Epithelial cell of prostate (primary cell): ENCODE results near the gene CROCC2.

Experiments used
- DNase-seq: peaks from one replicate; pipeline ENCODE4 v3.0.0-alpha.2; 2011; ENCODE audit warnings: low read depth, low spot score
- H3K27ac ChIP-seq: fragments of 450-650 bp; 2 replicates; pipeline ENCODE4 v1.5.1; 2017; ENCODE audit warnings: mild to moderate bottlenecking

The CROCC2 gene

DNA sequence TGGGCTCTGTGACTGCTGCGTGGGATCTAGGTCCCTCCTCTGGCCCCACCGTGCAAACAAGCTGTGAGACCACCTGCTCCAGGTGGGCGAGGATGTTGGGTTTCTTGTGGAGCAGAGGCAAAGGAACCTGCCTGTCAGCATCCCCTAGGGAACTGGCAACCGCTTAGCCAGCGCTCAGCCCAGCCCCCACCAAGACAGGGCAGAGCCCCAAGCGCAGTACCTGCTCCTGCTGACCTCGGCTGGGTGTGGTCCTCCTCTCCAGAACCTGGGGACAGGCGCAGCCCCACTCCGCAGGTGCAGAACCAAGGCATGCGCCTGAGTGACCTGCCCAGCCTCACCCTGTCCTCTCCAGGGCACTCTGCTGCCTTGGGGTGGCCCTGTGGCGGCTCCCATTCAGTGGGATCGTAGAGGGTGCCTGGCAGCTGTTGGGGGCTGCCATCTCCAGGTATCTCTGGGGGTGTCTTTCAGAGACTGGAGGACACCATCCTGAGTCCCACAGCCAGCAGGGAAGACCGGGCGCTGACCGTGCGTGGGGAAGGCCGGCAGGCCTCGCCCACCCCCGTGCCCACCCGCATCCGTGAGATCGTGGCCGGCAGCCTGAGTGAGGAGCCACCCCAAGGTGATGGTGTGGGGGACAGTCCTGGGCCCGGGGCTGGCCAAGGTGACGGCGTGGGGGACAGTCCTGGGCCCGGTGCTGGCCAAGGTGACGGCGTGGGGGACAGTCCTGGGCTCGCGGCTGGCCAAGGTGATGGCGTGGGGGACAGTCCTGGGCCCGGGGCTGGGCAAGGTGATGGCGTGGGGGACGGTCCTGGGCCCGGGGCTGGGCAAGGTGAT is 12.3 kb downstream of the CROCC2 start:
- no peak for DNase-seq
- no peak overlapping the region for H3K27ac ChIP-seq

DNA sequence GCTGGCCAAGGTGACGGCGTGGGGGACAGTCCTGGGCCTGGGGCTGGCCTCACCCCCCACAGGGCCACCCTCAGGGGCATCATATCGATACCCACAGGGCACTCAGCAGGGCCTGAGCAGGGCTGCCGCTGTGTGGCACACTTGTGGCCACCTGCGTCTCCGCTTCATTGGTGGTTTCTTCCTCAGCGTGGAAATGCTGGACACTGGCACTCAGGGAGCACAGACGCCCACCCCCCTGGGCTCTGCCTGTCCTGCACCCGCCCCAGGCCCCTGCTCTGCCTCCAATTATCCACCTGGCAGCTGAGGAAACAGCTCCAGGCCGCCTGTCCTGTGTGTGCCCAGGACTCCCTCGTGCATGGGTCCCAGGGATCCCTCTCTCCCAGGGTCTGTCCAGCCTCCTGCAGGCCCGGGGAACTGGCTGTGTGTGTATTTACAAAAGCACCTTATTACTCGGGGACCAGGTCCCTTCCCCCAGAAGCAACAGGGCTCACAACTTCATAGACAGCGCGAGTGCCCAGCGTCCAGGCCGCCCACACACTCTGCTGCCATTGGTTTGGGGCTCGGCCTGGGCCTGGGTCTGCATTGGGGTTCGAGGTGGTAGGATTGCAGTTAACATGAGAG is 13.1 kb downstream of the CROCC2 start:
- DNase-seq, result no peak
- no peak overlapping the region for H3K27ac ChIP-seq

DNA sequence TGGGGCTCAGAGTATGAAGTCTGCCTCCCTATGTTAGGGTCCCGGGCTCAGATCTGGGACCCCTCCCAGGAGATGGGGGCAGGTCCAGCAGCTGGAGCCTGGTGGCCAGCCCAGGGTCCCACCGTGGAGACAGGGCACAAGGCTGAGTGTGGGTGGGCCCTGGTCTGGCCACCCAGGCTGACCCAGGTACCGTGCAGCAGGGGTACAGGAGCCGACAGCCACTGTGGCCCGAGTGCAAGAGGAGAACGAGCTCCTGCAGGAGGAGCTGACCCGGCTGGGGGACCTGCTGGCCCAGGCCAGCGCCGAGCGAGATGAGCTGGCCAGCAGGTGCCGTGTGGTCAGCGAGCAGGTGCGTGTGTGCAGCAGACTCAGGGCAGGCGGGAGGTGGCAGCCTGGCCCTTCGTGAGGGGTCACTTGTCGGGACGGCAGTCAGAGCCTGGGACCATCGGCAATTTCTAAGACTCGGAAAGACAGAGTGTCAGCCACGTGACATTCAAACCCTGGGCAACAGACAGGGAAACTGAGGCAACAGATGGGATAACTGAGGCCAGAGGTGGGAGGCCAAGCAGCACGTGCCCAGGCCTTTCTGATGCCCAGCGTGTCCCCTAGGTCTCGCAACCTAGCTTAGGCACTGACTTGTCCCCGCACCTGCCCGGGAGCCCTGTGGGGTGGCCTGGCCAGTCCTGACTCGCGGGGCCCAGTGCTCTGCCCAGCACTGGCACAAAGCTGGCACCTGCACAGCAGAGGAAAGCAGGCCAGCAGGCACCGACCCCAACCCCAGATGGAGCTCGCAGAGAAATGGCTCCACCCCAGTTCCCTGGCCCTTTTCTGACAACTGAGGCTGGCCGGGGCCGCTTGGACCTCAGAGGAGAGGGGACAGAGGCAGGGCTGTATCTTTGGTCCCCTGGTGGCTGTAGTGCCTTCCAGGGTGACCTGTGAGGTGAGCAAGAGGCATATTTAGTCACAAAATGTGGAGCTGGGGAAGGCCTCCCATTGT is 13.9 kb downstream of the CROCC2 start:
- H3K27ac ChIP-seq, result no peak overlapping the region
- no peak for DNase-seq

DNA sequence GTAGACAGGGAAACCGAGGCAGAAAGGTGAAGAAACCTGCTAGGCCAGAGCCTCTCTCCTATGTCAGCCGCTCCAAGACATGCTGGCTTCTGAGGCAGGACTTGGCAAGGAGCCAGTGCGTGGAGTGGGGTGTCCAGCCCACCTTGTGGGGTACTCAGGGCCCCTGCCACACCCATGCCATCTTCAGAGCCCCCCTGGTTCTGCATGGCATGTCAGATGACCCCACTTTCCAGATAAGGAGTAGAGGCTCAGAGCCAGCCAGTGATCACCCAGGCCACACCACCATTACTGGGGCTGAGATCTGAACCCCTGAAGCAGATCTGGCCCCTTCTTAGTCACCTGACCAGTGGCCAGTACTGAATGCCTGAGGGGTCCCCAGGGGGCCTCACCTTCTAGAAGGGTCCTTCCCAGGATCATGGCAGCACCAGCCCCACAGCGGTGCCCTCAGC is 14.7 kb downstream of the CROCC2 start:
- no peak for DNase-seq
- H3K27ac ChIP-seq, result no peak overlapping the region

DNA sequence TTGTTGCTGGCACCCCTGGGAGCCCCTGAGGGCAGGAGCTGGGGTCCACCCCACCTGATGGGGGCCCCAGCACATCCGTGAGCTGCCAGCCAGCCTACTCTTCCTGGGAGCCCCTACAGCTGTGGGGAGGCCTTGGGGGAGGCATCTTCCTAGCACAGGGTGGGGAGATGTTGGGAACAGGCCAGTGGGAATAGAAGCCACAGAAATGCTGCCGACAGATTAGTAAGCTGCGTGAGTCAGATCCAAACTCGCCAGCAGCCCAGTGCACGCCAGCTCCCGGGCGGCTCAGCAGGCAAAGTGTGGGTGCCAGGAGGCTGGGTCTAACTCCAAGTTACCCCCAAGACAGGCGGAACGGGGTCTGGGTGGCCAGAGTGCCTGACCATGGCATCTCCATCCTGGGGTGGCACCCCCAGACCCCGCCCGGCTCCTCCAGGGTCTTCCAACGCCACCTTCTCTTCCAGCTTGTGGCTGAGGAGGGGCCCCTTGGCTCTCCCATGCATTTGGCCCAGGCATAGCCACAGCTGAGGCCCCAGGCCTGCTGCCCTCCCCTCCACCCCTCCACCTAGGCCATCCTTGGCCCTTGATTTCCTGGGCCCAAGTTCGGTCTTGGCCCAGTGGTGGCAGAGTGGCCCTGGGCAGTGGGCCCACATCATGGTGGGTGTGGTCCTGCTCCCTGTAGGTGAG is 15.3 kb downstream of the CROCC2 start:
- DNase-seq, result peak; percentile 36
- no peak overlapping the region for H3K27ac ChIP-seq

DNA sequence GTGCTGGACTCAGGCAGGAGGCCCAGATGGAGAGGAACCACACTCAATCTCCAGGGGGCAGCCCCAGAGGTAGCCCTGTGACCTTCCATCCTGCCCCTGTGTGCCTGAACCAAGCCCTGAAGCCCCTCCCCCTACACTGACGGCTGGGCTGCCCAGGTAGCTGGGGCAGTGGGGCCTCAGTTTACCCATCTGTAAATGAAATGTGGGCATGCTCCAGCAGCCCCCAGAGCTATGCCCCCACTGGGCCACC is 15.8 kb downstream of the CROCC2 start:
- no peak for DNase-seq
- no peak overlapping the region for H3K27ac ChIP-seq

DNA sequence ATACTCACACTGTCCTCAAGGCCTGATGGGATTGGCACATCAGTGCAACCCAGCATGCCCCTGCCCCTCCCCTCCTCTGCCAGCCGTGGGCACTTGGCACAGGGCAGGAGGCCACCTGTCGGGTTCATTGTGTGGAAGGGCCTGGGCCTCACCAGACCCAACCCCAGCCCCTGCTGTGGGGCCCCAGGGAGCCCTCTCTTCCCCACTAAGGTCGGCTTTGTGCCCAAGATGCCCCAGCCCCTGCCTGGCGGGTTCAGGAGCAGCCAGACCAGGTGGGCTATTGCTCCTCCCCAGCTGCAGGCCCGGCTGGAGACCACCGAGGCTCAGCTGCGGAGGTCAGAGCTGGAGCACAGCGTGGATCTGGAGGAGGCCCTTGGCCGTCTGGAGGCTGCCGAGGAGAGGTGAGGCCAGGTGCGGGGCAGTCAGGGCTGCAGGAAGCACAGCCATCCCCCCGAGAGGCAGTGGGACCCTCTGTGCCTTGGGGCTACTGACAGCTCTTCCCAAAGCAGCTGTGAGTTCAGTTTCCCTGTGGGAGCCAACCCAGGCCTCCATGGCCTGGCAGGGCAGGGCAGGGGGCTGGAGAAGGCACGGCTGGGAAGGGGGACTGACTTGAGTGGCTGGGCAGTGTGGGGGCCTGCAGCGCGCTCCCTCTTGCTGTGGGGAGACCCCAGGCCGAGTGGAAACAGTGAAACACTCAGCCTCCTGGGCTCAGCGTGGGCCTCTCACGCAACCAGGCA is 16.3 kb downstream of the CROCC2 start:
- DNase-seq, result no peak
- H3K27ac ChIP-seq, result no peak overlapping the region

DNA sequence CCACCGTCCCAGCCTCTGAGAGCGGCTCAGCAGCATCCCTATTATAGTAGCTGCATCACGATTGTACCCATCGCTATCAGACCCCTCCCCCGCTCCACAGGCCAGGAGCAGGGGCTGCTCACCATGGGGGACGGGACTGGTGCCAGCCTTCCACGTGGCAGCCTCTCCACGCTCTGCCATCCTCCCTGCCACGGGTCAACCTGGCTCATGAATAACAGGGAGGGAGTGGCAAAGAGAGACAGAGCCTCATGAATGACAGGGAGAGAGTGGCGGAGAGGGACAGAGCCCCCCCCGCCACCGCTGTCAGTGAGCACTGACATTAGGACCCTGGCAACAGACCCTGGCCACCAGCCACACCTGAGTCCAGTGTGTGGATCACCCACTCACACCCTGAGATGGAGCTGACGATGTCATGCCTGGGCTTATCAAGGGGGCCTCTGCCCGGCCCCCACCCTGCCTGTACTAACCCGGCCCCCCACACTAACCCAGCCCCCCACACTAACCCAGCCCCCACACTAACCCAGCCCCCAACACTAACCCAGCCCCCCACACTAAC is 16.9 kb downstream of the CROCC2 start:
- H3K27ac ChIP-seq, result no peak overlapping the region
- no peak for DNase-seq

DNA sequence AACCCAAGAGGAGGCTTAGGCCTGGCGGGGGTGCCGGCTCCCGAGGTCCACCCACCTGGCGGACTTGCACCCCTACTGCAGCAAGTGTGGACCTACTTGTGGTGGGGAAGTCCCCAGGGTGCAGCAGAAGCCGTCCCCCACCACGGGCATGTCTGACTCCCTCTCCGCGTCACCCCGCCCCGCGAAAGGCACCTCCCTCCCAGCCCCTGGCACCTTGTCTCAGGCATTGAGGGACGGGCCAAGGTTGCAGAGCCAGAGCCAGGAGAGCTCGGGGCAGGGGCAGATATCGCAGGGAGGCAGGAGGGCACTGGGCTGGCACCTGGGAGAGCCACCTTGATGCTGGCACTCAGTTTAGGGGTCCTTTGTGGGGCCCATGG is 19.0 kb downstream of the CROCC2 start:
- H3K27ac ChIP-seq, result no peak overlapping the region
- DNase-seq, result no peak

DNA sequence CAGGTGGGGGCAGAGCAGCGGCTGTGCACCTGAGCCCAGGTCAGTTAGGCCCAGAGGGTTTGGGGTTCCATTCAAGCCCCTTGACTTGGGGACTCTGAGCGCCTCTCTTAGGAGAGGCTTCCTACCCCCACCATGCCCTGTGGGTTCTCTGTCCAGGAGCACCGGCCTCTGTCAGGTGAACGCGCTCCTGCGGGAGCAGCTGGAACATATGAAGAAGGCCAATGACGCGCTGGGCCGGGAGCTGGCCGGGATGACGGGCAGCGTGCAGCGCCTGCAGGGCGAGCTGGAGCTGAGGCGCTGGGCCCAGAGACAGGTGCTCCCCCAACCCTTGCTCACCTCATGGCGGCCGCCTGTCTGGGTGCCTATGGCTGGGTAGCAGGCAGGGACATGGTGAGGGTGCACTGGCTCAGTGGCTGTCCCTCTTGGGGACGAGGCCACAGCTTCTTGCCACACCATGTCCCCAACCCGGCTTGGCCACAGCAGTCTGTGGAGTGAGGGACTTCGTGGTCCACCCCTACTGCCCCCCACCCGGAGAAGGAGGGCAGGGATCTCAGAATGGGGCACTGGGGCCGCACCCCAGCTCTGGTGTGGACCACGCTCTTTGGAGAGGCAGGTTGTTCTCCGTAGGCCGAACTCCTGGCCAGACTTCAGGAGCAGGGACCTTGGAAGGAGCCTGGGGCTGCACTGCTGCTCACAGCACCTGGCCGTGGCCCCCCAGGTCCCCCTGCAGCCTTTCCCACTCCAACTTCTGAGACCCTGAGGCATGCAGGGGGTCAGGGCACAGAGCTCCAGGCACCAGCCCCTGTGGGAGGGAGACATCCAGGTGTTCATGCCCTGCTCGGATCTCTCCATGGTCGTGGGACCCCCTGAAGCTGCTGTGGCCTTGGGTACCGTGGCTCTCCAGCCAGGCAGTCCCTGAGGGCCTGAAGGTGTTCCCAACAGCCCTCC is 19.7 kb downstream of the CROCC2 start:
- no peak for DNase-seq
- no peak overlapping the region for H3K27ac ChIP-seq

DNA sequence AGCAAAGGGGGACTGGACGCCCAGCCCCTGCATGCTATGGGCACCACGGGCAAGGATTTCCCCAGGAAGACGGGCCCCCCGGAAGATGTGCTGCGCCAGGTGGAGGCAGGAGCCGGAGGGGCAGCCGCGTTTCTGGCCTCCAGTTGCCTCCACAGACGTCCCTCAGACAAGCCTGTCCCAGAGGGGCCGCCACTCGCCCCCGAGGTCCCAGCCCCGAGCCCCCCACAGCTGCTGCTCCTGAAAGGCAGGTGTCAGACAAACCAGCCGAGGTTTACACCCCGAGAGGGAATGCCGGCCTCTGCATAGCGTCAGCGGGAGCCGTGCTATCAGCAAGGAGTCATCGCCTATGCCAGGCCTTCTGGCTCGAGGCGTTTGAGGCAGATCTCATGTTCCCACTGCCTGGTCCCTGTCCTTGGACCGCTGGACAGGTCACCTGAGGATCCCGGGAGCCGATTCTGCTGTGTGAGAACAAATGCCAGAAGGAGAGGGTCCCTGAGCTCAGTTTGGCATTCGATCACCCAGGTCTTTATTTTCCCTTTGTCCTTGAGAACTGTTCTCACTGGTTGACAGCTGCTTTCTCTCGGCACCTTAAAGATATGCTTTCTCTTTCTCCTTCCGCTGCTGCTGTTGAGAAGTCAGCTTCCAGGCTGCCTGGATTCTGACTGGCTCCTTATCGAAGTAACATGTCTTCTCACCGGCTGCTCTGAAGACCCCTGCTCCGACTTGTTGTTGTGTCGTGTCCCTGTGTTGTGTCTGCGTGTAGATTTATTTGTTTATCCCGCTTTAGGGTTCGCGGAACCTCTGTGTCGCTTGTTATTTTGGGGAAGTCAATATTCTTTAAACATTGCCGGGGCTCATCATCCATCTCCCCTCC is 20.6 kb downstream of the CROCC2 start:
- DNase-seq, result no peak

DNA sequence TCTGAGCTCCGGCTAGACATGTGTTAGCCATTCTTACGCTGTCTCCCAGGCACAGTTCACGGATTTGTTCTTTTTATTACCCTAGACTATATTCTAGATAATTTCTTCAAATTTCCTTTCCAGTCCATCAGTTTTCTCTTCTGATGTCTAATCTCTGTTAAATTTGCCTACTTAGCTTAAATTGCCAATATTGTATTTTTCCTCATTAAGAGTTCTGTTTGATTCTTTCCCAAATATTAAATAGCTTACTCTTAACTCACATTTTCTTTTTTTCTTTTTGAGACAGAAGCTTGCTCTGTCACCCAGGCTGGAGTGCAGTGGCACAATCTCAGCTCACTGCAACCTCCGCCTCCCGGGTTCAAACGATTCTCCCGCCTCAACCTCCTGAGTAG is 21.2 kb downstream of the CROCC2 start:
- no peak overlapping the region for H3K27ac ChIP-seq
- no peak for DNase-seq

More for the DNA sequence above, 20.6 kb downstream of the CROCC2 start:
- H3K27ac ChIP-seq, result no peak overlapping the region

DNA sequence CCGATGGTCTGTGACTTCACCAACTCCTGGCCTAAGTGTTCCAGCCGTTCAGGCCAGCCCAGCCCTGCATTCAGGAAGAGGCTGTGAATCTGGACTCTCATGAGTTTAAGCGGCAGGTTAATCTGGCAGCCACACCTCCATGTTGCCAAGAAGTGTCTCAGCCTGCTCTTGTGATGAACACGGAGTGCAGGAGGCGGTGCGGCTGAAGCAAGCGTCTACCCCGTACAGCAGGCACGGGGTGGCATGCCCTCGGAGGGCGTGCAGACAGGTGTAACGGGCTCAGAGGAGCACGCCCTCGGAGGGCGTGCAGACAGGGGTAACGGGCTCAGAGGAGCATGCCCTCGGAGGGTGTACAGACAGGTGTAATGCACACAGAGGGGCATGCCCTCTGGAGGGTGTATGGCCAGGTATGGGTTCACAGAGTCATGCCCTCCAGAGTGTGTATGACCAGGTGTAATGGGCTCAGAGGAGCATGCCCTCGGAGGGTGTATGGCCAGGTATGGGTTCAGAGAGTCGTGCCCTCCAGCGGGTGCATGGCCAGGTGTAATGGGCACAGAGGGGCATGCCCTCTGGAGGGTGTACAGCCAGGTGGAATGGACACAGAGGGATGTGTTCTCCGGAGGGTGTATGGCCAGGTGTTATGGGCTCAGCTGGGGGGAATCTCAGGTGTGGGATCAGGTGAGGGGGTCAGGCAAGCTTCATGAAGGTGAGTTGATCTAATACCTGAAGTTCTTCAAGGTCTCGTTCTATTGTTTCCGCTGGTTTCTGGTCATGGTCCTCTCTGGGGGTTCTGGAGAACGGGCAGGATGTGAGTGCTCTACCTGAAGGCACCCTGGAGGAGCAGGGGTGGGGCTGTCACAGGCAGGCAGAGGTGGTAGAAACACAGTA is 22.6 kb downstream of the CROCC2 start:
- H3K27ac ChIP-seq, result no peak overlapping the region

DNA sequence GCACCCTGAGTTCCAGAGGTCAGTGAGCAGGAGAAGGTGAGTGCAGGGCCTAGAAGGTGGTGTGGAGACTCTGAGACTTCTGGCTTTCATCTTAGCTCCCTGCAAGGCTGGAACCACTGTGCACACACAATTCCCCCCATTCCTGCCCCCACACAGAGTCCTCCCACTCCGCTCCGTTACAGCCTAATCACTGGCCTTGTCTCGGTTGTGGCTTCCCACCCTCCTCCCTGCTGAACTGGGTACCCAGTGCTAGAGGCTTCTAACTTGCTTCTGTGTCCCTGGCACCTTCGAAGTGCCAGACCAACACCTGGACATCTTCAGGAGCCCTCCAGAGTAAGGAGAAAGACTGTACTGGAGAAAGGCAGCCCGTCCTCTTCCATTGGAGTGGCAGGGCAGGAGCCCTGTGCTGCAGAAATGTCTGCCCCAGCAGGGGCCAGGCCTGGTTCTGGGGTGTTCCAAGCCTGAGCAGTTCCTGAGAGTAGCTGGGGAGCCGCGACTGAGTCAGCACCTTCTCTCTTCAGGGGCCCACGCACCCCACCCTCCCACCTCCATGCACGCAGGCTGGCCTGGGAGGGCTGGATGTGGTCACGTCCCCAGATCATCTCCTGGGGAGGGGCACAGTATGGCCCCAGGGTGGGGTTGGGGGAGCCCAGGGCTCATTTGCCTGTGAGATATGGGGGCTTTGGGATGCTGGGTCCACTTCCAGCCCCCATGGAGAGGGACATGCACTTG is 23.4 kb downstream of the CROCC2 start:
- no peak for DNase-seq
- no peak overlapping the region for H3K27ac ChIP-seq

More for the DNA sequence above, 22.6 kb downstream of the CROCC2 start:
- DNase-seq, result no peak

DNA sequence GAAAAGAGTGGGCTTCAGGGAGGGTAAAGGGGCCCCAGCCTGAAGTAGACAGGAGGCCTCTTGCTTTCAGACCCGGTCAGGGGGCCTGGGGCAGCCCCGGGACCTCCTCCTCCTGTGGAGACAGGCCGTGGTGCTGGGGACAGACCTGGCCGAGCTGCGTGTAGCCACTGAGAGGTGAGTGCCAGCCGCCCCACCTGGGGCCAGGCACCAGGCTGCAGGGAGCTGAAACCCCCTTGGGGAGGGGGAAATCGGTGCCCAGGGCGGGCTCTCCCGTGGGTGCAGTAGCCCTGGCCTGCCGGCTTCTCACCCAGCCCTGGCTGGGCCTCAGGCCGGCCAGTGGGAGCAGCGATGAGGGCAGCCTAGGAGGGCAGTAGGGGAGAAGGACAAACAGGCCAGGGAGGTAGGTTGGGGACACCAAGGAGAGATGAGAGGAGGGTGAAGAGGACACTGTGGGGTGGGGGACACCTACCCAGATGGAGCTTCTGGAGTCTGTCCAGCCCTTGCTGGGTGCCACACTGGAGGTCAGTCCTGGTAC is 24.0 kb downstream of the CROCC2 start:
- no peak for DNase-seq
- H3K27ac ChIP-seq, result no peak overlapping the region
